Dedifferentiated amniotic fluid mesenchymal stem cell (primary cell): ENCODE results near the gene IGSF23.

Source experiments
- DNase-seq: peaks from one replicate; pipeline ENCODE4 v3.0.0-alpha.2; 2016; ENCODE audit errors: extremely low spot score

The IGSF23 gene

DNA sequence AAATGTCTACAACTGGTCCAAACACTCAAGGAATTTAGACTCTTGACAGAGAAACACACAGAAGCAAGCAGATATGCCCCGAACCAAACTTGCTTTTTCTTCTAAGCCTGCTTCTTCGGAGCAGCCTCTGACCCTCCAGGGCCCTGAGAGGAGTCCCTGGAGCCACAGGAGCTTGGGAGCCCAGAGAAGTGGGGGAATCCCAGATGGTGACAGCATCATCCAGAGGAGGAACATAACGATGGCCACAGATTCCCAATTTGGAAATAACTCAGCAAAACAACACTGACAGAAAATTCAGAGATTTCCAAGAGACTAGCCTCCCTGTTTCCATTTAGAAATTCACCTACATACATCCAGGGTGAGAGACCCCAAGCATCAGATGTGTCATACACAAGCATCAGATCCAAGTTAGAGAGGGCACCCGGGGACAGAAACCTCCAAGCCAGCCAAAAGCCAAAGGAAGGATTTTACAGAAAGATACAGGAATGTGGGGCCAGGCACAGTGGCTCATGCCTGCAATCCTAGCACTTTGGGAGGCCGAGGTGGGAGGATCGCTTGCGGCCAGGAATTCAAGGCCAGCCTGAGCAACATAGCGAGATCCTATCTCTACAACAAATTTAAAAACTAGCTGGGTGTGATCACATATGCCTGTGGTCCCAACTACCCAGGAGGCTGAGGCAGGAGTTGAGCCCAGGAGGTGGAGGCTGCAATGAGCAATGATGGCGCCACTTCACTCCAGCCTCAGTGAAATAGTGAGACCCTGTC lies 28.3 kb downstream of the IGSF23 start:
- no peak for DNase-seq

DNA sequence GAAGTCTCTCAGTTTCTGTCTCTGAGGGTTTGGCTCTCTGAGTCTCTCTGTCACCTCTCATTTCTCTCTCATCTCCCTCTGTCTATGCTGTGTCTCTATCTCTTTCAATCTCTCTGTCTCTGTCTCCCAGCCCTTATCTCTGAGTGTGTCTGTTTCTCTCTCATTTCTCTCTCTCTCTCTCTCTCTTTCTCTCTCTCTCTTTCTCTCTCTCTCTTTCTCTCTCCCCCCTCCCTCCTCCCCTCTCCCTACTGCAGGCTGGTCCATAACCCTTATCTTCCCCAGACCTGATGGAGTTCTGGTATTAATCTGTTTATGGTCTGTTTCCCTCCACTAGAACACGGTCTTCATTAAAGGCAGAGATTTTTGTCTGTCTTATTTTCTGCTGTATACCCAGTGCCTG lies 29.0 kb downstream of the IGSF23 start:
- no peak for DNase-seq

DNA sequence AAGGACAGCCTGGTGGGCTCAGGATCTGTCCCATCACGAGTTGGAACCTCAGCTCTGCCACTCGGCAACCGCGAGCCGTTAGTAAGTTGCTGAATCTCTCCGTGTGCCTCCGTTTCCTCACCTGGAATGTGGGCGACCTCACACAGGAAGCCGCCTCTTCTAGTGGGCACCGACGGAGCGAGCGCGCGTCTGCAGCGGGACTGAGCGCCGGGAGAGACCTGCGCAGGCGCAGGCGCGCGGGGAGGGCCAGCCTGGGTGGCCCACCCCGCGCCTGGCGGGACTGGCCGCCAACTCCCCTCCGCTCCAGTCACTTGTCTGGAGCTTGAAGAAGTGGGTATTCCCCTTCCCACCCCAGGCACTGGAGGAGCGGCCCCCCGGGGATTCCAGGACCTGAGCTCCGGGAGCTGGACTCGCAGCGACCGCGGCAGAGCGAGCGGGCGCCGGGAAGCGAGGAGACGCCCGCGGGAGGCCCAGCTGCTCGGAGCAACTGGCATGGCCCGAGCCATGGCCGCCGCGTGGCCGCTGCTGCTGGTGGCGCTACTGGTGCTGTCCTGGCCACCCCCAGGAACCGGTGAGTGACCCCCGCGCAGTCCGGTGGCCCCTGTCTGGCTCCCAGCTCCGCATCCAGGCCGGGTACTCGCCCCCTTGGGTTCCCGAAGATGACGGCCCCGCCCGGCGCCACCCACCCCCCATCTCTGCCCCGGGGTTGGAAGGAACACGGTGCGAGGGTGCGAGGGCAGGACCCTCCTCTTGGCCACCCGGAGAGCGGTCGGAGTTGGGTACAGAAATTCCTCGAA lies 30.4 kb downstream of the IGSF23 start, which contains the start of gene PVR:
TSS of gene PVR (plus strand) at position 306 of the 797 bp plus-strand sequence. CDS start at position 493, 187 bp downstream.
- DNase-seq = peak; percentile 39

DNA sequence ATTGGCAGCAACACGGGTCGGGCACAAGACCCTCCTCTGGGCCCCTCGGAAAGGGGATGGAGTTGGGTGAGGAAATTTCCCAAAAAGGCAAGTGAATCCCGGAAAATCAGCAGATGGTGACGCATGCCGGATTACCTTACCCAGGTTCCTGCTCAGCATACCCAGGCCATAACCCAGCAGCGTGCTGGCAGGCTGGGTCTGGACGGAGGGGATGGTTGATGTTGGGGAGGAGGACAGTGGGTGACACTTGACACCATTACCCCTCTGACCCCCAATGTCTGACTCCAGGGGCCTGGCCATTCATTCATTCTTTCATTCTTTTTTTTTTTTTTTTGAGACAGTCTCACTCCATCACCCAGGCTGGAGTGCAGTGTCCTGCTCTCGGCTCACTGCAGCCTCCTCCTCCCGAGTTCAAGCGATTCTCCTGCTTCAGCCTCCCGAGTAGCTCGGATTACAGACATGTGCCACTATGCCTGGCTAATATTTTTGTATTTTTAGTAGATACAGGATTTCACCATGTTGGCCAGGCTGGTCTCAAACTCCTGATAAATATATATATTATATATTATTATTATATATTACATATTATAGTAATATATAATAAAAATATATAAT lies 31.1 kb downstream of the IGSF23 start:
- no peak for DNase-seq

DNA sequence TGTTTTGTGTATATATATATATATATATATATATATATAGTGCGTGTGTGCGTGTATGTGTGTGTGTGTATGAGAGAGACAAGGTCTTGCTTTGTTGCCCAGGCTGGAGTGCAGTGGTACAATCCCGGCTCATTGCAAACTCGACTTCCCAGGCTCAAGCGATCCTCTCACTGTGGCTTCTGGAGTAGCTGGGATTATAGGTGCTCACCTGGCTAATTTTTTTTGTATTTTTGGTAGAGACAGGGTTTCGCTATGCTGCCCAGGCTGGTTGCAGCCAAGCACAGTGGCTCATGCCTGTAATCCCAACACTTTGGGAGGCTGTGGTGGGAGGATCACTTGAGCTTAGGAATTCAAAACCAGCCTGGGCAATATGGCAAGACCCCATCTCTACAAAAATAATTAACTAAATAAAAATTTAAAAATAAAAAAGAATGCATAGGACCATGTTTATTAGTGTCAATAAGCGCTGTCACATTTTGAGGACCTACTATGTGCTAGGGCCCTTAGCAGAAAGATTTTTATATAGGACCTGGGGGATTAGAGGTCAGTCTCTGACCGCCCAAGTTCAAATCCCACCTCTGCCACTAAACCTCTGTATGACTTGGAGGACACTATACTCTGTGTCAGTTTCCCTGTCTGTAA lies 32.2 kb downstream of the IGSF23 start:
- DNase-seq = no peak

DNA sequence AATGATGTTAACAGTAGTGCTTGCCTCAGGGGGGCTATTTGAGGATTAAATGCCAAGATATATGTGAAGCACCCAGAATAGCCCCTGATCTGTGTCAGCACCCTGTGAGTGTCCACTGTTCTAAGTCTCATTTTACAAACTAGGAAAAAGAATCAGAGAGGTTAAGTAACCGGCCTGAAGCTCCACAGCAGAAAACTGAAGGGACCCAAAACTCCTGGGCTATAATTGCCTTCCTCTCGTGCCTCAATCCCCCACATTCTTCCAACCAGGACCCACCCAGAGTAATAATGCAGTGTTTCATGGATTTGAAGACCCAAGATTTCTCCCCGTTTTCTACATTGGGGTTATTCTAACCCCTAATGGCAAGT lies 32.7 kb downstream of the IGSF23 start:
- DNase-seq = no peak

DNA sequence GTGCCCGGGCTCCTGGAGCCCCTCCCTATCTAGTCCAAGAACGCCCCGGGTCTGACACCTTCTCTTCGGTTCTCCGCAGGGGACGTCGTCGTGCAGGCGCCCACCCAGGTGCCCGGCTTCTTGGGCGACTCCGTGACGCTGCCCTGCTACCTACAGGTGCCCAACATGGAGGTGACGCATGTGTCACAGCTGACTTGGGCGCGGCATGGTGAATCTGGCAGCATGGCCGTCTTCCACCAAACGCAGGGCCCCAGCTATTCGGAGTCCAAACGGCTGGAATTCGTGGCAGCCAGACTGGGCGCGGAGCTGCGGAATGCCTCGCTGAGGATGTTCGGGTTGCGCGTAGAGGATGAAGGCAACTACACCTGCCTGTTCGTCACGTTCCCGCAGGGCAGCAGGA lies 33.8 kb downstream of the IGSF23 start:
- DNase-seq = no peak

DNA sequence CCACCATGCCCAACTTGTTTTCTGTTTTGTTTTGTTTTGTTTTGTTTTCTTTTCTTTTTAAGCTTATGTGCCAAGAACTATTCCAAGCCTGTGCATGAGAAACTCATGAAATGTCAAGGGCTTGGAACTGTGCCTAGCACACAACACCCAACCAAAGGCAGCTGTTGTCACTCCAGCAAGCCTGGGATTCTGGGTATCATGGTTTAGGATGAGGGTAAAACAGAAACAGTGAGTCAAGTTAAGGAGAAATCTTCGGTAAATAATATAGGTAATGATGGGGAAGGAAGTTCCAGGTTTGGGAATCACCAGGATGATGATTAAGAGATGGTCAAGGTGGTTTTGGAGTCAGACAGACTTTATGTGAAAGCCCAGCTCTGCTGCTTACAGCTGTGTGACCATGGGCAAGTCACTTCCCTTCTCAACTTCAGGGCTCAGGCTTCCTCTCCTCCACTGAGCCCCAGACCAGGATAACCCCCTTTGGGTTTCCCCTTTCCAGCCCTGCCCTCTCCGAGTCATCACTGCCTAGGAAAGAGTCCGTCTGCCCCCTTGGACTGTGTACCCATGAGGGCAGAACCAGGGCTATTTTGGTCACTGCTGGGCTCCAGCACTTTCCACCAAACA lies 35.4 kb downstream of the IGSF23 start:
- DNase-seq = peak; percentile 84

DNA sequence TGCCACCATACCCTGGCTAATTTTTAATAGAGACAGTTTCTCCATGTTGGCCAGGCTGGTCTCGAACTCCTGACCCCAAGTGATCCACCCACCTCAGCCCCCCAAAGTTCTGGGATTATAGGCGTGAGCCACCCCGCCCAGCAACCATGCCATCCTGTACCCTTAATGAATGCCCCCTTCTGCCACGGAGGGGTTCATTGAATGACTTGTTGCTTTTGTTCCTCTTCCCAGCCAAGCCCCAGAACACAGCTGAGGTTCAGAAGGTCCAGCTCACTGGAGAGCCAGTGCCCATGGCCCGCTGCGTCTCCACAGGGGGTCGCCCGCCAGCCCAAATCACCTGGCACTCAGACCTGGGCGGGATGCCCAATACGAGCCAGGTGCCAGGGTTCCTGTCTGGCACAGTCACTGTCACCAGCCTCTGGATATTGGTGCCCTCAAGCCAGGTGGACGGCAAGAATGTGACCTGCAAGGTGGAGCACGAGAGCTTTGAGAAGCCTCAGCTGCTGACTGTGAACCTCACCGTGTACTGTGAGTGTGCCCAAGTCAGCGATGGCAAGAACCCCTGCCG lies 36.3 kb downstream of the IGSF23 start:
- no peak for DNase-seq

DNA sequence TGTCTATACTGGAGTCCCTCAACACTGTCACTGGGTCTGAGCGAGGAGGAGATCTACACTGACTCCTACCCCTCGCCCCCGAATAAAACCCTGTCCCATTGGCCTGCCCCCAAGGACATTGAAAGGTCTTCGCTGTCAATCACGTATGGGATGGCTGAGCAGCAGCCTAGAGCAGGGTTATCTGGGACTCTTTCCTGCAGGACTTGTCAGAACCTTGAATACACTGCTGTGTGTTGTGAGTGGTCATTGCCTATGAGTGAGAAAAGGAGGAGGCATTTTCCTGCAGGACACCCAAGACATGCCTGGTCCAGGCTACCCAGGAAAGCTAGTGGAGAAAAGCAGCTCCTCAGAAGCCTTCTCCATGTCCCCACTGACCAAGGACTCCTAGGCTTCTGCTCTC lies 40.0 kb downstream of the IGSF23 start:
- DNase-seq = no peak

DNA sequence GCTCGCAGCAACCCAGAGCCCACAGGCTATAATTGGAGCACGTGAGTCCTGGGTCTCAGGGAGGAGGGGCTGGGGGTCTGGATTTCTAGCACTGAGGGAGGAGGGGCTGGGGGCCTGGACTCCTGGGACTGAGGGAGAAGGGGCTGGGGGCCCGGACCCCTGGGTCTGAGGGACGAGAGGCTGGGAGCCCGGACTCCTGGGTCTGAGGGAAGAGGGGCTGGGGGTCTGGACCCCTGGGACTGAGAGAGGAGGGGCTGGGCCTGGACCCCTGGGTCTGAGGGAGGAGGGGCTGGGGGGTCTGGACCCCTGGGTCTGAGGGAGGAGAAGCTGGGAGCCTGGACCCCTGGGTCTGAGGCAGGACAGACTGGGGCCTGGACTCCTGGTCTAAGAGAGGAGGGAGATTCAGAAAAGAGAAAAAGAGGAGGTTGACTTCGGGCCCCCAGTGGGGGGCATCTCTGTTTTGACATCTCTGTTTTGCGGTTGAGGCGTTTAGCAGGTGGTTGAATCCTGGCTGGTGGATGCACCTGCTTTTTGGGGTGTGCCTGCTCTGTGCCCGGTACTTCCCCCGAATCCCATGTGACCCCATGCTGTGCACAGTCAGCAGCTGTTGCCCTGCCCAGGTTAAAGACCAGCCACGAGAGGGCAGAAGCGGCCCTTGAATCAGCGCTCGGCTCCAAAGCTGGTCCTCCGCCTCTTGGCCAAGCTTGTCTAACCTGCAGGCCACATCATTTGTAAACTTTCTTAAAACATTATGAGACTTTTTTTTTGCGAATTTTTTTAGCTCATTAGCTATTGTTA lies 40.8 kb downstream of the IGSF23 start:
- DNase-seq = no peak

DNA sequence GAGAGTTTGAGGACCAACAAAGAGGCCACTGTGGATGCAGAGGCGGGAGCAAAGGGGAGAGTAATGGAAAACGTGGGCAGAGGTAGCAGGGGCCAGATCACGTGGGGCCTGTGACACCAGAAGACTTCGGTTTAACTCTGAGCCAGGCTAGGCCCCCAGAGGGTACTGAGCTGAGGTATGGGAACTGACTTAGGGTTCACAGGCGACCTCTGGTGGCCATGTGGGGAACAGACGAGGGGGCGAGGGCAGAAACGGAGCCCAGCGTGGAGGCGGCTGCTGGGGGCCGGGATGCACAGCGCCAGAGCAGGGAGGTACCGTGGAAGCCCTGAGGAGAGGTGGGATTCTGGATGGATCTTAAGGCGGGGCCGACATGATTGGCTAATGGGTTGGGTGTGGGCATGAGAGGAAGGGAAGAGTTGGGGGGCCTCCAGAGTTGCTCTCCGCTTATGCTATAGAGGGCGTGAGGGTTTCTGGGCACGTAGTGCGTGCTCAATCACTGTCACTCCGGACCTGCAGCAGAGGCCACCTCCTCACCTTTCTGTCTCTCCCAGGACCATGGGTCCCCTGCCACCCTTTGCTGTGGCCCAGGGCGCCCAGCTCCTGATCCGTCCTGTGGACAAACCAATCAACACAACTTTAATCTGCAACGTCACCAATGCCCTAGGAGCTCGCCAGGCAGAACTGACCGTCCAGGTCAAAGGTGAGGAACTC lies 44.0 kb downstream of the IGSF23 start:
- peak; percentile 60 for DNase-seq

DNA sequence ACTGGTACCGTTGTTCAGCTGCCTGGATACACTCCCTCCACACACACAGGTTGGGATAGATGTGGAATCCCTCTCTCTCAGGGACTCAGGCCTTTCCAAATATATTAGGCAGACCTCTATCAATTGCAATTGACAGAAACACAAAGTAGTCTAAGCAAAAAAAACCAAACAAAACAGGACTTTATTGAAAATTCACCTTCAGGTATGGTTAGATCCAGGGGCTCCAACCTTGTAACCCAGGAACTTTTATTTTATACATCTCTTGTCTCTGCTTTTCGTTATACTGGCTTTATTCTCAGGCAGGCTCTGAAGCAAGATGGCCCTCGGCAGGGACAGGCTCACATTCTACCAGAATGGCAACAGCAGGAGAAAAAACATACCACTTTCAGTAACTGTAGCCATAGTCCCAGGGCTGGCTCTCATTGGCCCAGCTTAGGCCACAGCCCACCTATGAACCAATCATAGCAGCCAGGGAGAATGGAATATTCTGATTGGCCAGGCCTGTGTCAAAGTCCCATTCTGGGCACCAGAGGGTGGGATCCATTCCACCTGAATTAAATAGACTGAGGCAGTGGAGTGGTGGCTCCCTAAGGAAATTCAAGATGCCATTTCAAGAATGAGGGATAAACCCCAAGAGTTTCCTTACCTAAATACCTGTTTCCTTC lies 44.8 kb downstream of the IGSF23 start:
- DNase-seq = no peak

DNA sequence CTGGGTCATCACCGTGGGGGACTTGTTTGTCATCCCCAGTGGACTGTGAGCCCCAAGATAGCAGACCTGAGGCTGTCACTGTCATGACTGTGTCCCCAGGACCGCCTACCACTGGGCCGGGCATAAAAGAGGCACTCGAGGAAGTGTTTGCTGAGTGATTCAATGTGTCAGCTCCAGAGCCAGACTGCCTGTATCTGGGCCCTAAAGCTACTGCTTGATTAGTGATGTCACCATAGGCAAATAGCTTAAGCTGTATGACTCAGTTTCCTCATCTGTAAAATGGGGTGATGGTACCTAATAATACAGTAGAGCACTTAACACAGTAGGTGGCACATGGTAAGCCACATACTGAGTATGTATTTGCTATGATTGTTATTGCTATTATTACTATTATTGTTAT lies 46.7 kb downstream of the IGSF23 start:
- DNase-seq = no peak

DNA sequence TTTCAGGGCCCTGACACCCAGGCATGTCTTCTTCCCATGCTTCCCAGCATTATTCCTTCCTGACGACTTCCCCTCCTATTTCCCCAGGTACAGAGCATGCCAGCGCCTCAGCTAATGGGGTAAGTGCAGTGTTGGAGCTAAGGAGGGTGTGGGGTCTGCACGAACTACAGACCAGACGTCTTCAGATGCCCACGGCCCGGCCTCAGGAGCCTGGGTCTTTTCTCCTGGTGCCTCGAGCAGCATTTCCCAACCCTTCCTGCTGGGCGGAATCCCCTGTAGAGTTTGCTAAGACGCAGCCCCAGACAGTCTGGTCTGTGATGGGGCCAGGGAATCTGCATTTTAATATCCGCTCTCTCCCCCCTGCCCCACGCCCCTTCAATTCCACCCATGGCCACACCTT lies 47.8 kb downstream of the IGSF23 start:
- DNase-seq = no peak

DNA sequence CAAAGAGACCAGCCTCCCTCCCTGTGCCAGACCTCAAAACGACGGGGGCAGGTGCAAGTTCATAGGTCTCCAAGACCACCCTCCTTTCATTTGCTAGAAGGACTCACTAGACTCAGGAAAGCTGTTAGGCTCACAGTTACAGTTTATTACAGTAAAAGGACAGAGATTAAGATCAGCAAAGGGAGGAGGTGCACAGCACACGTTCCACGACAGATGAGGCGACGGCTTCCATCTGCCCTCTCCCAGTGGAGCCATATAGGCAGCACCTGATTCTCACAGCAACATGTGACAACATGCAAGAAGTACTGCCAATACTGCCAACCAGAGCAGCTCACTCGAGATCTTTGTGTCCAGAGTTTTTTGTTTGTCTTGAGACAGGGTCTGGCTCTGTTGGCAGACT lies 48.5 kb downstream of the IGSF23 start:
- no peak for DNase-seq

DNA sequence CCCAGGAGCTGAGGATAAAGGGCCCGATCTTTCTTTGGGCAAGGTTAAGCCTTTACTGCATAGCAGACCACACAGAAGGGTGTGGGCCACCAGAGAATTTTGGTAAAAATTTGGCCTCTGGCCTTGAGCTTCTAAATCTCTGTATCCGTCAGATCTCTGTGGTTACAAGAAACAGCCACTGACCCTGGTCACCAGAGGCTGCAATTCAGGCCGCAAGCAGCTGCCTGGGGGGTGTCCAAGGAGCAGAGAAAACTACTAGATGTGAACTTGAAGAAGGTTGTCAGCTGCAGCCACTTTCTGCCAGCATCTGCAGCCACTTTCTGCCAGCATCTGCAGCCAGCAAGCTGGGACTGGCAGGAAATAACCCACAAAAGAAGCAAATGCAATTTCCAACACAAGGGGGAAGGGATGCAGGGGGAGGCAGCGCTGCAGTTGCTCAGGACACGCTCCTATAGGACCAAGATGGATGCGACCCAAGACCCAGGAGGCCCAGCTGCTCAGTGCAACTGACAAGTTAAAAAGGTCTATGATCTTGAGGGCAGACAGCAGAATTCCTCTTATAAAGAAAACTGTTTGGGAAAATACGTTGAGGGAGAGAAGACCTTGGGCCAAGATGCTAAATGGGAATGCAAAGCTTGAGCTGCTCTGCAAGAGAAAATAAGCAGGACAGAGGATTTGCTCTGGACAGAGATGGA lies 49.5 kb downstream of the IGSF23 start:
- DNase-seq = no peak

DNA sequence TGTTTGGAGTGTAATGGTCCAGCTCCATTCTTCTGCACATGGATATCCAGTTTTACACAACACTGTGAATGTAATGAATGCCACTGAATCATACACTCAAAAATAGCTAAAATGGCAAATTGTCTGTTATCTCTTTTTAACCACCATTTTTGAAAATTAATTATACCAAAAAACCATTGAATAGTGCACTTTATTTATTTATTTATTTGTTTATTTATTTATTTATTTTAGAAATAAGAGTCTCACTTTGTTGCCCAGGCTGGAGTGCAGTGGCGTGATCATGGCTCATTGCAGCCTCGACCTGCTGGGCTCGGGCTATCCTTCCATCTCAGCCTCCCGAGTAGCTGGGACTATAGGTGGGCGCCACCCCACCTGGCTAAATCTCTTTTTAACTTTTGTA lies 50.6 kb downstream of the IGSF23 start:
- DNase-seq = no peak

DNA sequence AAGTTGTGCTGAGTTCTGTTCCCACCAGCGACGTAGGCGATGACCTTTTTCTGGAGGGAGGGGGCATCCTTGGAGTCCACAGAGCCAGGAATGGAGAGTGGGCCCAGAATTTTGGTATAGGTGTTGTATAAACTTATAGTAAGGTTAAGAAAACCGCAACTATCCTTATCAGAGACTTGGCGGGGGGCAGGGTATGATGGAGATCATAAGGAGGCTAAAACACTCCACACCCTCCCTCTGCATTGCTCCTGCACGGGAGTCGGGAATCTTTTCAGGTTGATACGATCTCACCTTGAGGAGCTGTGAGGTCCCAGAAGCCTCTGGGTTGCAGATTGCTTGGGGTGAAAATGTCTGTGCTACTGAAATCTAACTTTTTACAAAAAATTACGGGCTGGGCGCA lies 51.6 kb downstream of the IGSF23 start:
- DNase-seq = no peak
